HG02840 (cell line): Measurements from ENCODE around the gene JADE1.

Source experiments
- ATAC-seq: cut with Tn5 transposase; IDR thresholded peaks from one replicate; pipeline ENCODE4 v1.9.1; 2021; ENCODE audit warnings: mild to moderate bottlenecking, moderate library complexity, moderate number of reproducible peaks; ENCODE audit not compliant: unreplicated experiment, low FRiP score

JADE1 gene

DNA sequence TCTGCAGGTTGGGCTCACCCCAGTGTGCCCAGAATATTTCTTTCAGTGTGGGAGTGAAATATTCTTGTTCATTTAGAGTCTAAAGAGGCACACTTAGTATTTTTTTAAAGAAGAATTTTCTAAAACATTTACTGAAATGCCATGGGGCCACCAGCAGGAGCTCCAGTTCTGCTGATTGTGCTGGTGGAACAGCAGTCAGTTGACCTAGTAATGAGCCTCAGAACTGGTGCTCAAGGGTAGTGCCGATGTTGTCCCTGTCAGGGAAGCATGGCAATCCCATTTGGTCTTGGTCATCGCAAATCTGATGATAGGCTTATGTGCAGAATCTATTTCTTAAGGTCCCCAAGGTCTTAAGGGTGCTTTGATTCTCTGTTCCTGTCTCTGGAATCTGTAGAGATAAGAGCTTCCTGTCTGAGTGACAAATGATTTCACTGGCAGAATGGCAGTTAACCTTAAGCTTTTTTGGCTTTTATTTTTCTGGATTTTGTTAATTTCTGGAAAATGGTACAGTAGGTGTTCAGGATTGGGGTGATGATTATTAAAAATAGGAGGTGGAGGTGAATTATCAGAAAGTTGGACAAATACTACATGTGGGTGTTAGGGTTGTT lies 31.3 kb downstream of the JADE1 start:
- no peak for ATAC-seq

DNA sequence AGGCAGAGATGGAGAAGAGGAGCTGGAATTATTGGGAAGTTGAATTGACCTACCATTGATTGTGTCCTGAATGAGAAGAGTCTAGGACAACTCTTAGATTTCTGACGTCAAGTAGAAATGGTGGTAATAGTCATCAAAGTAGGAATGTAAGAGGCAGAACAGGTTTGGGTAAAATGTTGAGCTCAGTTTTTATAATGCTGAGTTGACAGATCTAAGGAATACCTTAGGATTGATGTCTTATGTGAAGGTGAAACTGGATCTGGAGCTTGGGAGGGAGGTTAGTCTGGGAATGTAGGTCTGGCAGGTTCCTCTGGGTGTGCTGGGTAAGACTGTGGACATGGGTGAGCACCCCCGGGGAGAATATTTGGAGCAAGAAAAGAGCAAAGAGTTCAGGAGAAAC lies 31.9 kb downstream of the JADE1 start:
- no peak for ATAC-seq

DNA sequence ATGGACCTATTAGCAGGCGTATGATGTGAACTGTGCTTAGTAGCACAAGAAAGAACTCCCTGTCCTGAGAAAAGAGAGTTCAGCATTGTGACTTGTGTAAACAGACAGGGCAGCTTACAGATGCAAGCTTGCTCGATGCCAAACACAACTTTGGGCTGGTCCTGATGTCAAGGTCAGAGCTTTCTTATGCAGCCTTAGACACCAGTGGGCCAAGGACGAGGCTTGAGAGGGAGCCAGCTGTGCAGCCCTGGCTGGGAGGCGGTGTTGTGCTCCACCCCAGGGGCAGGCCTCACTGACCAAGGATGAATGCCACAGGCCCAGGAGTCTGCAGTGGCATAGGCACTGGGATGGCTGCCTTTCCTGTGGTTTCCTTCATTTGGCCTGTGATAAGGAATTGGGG lies 35.4 kb downstream of the JADE1 start:
- no peak for ATAC-seq

DNA sequence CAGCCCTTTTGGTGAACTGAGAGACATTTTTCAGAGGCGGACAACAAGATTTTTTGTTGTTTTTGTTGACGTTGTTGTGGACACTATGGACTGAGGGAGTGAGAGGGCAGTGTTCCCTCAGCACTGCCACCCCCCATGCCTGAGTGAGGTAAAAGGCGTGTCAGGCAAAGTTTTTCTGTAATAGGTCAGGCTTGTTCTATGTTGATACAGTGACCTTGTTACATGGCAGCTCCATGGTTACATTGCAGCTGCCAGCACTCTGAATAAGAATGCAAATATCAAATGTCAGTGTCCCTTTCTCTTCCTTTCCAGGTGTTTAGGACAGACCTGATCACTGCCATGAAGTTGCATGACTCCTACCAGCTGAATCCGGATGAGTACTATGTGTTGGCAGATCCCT lies 36.6 kb downstream of the JADE1 start:
- ATAC-seq, result no peak

DNA sequence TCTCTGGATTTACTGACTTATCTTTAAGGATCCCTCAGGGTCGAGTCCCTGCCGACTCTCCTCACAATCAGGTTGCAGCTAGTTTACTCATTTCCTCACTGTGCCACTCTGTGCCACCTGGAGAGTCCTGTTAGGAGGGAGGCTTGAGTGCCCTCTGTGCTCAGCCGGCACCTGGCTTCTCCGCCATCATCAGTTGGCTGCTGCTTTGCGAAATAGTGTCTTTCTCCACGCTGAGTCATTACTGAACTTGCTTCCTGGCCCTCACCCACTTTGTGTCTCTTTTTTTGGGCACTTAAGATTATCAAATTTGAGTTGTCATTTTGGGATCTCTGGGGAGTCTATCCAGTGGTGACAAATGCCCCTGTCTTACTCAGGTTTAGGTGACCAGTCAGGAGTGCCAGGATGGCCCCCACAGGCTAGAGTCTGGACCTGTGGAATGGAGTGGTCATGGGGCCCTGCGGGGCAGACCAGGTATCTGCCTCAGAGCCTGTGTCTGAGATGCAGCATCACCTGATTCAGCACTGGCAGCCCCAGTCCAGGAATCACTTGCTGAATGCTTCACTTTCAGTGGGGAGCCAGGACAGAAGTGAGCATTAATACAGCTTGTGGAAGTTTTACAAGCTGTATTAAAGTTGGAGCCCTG lies 37.7 kb downstream of the JADE1 start:
- ATAC-seq, result no peak

DNA sequence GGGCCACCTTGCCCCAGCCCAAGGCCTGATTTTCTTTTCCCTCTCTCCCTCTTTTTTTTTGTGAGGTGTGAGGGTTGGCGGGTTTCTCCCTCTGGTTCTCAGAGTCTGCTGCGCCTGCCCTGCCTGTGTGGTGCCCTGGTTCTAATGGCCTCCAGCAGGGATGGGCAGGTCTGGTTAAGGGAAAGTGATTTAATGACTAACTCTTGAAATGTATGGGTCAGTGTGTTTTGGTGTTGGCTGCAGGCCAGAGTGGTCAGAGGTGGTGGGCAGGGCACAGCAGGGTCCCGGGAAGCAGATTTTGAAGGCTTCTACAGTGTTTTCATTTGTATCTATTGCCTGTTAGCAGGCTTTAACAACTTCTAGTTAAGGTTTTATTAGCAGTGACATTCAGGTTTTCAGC lies 39.0 kb downstream of the JADE1 start:
- ATAC-seq, result no peak

DNA sequence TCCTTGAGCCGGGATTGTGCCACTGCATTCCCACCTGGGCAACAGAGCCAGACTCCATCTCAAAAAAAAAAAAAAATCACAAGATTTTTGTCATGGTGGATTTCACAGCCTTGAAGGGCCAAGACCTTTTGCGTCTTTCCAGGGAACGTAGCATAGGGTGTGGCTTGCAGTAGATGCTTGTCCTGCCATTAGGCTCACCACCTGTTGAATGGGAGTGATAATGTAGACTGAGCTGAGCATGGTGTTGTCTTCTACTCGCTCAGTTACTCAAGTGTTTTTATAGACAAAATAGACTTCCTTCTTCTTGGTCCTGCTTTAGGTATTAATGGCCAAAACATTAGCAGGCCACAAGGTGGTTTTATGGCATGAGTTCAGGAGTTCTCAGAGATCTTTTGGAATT lies 40.8 kb downstream of the JADE1 start:
- no peak for ATAC-seq

DNA sequence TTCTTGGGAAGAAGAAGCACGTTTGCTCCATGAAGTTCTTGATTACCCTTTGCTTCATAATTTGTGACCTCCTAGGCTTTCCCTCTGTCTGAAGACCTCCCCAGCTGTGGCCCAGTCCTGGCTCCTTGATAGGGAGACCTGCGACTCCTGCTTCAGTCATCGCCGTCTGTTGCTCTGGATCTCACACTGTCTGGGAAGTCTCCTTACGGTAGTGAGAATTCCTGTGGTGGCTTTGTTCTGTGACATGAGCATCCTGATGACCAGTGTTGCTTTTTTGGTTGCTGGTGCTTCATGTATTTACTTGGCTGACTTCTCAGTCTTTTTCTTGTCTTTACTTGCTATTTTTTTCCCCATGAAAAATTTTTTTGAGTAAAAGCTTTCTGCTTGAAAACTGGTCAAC lies 44.2 kb downstream of the JADE1 start:
- no peak for ATAC-seq

DNA sequence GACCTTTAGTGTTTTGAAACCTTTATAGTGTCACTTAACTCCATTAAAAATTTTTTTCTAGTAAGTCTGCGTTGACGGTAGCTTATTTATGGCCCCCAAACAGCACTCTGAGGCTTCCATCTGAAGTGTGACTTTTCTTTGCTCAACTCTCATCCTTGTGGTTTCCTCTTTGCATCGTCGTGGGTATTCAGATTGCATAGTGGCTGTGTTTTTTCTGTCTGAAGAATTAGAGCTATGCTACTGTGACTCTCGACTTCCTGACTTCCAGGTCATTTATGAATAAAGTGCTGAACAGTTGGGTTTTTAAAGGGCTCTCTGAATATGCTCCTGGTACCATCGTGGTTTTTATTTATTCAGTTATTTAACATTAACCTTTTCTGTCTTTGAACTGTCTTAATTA lies 44.9 kb downstream of the JADE1 start:
- no peak for ATAC-seq

DNA sequence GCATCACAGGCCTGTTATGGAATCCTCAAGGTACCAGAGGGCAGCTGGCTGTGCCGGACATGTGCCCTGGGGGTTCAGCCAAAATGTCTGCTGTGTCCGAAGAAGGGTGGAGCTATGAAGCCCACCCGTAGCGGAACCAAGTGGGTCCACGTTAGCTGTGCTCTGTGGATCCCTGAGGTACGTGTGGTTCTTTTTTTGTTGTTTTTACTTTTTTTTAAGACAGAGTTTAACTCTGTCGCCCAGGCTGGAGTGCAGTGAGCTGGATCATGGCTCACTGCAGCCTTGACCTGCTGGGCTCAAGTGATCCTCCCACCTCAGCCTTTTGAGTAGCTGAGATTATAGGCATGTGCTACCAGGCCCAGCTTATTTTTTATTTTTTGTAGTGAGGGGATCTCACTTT lies 46.1 kb downstream of the JADE1 start:
- ATAC-seq, result no peak

DNA sequence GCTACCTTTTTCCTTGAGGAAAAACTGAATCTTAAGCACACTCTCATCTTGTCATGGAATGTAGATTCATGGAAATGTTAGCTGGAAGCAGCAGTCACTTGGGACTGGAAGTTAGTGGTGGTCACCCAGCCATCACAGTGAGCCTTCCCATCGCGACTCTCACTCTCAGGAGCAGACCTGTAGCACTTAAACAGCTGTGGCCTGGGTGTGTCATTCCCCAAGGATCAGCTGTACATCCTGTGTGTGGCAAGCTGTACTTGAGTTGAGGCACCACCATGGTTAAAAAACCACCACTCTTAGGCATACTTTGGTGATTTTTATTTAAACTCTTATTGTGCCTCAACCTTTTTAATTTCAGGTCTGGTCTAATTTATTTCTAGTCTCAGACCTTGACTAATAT lies 46.7 kb downstream of the JADE1 start:
- no peak for ATAC-seq

DNA sequence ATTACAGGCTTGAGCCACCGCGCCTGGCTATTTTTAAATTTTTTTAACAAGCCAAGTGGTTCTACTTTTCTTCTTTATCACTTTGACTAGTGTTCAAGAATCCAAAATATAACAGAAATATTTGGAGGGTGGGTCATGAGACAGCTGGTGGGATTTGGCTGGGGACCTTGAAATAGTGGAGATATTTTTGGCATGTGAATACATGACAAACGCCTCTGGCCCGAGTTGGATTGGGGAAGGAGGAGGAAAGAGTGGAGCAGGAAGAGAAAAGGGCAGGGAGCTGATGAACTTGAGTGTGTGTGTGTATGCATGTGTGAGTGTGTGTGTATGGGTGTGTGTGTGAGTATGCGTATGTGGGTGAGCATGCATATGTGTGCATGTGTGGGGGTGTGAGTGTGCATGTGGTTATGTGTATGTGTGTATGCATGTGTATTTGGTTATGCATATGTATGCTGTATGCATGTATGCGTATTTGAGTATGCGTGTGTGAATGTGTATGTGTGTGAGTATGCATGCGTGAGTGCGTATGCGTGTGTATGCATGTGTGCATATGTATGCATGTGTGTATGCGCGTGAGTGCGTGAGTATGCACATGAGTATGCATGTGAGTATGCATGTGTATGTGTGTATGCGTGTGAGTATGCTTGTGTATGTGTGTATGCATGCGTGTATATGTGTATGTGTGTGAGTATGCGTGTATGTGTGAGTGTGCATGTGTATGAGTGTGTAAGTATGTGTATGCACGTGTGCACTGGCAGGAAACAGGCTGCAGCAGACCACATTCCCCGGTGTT lies 49.6 kb downstream of the JADE1 start:
- ATAC-seq, result no peak

DNA sequence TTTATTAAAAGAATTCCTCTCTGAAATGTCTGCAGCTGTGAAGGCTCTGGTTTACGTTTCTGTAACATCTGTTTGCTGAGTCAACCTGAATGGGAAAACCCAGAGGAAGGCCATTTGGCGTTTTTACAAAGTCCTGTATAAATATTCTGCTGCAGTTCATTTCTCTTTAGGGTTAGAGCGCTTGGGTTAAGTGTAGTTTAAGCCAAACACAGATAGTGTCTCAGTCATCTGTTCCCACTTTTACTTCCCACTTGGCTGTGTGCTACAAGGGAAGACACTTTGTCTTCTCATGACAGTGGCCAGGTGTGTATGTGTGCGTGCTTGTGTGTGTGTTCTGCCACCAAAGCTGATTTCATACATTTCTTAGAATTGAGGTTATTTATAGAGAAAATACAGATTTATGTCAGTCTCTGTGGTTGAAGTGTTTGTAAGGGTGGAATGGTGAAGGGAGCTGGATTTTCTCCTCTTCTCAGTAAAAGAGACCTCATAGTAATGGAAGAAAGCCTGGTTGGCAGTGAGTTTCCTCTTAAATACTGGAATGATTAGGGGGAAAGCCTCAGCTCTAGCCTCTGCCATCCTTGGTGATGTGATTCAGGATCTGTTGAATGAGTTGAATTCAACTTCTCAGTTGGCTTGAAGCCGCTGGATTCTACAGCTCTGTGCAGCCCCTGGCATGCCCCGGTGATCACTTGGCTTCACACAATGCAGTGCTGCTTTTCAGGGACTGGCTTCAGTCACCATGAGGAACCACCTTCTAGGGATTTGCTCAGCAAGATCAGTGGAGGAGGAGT lies 50.6 kb downstream of the JADE1 start:
- ATAC-seq, result no peak

DNA sequence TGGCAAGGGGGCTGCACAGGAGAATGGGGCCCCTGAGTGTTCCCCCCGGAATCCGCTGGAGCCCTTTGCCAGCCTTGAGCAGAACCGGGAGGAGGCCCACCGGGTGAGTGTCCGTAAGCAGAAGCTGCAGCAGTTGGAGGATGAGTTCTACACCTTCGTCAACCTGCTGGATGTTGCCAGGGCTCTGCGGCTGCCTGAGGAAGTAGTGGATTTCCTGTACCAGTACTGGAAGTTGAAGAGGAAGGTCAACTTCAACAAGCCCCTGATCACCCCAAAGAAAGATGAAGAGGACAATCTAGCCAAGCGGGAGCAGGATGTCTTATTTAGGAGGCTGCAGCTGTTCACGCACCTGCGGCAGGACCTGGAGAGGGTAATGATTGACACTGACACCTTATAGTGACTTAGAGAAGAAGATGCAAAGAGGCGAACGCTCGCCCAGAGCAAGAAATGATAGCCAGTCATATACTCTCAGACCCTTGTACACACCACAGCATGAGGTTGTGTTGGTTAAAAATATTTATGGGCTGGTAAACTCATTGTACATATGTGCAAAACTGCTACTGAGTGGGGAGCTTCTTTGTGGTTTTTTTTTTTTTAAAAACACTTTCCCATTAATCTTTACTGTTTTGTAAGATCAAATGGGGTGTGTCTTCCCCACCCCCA lies 52.5 kb downstream of the JADE1 start:
- ATAC-seq, result peak; percentile 11

DNA sequence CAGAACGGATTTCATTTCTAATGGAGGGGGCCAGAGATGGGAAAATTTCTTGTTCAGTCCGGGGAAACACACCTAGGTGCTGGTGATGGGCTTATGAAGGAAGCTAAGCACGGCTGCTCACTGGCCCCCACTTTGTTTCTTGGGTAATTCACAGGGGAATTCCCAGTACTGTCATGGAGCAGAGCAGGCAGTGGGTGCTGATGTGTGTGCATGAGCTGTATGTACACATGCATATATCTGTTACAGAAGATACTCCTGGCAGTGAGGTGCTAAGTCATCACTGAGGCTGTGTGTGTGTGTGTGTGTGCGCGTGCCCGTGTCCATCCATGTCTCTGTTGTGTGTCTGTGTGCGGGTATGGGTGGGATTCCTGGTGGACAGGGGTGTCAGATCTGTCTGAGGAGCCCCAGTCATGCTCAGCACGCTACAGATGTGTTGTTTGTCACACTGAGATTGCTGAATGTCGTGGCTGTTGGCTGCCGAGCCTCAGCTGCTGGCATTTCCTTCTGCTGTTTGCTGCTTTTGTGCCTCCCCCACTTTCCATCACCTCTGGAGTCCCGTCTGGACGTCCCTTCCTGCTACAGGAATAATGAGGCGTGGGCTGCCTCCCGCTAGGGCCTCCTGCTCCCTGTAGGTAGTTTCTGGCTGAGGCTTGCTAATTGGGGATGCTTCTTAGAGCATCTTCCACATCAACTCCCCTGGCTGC lies 53.3 kb downstream of the JADE1 start:
- ATAC-seq, result peak; percentile 55

DNA sequence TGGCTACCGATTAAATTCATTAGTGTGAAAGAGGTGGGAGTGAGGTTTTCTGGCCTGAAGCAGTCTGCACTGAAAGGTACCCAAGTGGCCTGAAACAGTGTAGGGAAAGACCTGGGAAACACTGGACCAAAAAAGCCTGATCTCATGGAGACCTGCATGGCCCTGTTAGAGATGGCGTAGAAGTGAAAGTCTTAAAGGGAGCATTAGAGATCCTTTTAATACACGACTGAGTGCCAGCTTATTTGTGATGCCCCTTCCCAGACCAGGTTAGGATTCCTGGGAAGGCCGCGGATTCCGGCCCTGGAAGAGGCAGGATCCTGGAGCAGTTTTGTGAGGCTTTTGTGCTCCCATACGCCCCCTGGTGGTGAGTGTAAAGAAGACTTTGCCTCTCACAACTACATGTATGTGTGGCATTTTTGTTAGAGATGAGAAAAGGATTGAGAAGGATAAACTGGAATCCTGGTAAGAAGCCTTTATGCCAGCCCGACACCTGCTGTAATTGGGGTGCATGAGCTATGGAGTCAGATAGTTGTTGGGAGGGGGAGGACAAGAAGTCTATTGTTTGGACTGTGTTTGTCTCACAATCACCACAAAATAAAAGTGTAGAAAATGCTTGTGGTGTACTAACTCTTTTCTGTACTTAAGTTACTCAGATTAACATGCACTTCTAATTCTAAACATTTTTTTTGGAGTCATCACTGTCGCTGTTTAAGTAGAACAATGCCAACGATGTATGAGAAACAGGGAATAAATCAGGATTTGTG lies 54.0 kb downstream of the JADE1 start:
- ATAC-seq, result no peak

DNA sequence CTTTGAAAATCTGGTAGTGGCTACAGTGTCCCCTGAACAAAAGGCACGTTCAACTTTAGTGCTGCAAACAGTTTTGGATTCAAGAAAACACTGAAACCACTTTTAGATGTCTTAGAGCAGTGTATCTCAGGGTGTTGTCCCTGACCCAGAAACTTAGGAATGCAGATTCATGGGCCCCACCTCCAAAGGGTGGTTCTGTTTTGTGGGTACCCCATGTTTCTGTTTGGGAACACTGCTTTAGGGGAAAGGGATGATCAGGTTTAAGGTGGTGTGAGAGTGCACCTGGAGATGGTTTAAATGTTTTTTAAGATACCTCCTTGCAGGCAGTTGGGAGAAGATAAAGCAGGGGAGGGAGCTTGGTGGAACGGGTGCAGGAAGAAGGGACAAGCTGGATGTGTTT lies 55.6 kb downstream of the JADE1 start:
- no peak for ATAC-seq

DNA sequence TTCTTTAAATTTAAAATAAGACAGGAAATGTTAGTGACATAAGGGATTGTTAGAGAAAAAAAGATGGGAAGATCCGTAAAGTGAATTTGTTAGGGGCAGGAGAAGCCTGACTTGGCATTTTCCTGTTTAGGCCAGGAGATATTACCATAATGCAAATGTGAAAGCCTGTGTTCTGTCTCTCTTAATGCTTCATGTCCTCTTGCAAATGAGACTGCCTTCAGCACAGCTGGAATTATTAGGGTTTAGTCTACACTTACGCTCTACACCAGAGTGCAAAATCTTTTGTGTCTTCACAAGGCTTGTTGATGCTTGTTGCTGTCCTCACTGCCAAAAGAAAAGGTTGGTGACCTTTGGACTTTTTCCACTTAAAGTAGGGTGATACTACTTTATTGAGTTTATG lies 56.8 kb downstream of the JADE1 start:
- ATAC-seq, result no peak

DNA sequence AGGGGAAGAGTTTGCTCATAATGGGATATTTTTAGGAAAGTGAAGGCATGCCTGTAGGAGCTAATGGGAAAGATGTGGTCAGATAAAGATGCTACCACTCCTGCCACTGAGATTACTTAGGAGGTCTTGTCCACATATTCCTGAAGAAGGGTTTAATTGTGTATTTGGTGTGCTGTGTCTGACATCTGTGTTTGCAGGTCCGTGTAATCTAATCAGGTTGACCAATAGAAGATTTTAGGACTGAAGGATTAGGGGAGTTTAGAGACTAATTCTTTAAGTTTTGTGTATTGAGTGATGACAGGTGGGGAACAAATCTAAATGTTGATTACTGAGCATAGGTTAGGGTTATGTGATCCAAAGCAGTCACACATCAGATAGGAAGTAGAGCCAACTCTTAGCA lies 57.2 kb downstream of the JADE1 start:
- ATAC-seq, result no peak
